GM21367 (cell line): ENCODE measurements around the gene PTPDC1.

Experiments used
- ATAC-seq: cut with Tn5 transposase; IDR thresholded peaks from one replicate; pipeline ENCODE4 v1.9.1; 2021; ENCODE audit not compliant: unreplicated experiment

PTPDC1 gene

DNA sequence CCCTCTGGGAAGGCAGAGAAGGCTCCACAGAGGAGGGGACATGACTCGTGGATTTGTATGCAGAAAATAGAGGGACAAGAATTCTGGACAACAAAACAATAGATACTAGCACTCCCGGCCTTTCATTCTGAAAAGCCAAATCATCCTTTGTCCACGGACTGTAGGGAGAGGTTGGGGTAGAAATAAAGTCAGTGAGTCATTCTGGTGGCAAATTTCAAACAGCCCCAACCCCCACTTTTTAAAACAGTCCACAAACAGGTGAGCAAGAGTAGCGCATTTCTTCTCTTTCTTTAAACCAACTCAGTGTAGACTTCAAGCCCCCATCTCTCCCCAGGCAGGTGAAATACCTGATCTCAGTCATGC, 56.1 kb downstream of the PTPDC1 start:
- ATAC-seq: no peak

DNA sequence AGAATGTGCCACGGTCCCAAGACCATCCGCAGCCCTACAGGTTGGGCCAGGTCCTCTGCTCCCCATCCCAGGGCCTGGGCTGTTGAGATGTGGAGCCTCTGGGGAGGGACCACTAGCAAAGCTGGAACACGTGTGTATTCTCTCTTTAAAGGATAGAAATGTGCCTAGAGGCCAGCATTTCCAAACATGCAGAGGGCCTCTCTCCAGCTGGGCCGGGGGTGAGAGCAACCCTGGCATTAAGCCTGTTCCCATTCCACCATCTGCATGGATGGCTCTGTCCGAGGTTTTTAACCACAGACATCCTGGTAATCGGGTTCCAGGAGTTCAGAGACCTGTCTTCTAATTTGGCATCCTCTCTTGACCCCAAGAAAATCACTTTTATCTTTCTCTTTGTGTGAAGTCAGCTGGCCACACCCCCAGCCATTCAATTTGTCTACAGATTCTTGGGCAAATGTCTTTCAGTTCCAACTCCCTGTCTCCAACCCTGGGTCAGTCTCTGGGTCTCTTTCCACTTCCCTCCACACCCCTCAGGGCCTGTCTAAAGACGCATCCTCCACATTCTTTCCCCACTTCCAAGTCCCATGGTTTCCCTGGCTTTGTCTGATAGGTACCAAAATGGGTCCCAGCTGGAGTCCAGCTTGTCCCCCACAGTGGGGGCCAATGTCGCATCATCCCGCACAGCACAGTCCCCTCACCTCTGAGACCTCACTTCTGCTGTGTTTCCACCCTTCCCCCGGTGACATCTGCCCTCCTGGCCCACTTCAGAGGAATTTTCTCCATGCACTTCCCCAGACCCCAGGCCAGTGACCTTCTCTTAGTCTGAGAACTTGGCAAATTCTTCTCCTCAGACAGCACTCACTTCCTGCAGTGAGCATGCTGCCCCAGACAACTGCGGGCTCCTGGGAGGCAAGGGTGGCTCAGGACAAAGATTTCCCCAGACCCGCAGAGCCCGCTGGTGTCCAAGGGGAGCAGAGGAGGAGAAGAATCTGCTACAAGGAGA, 56.8 kb downstream of the PTPDC1 start:
- no peak for ATAC-seq

- ATAC-seq: no peak
These were observed 58.1 kb downstream of the PTPDC1 start for GRCh38 chr9:94142353-94142752.

- no peak for ATAC-seq
These were observed 60.1 kb downstream of the PTPDC1 start for GRCh38 chr9:94144394-94144793.

- no peak for ATAC-seq
These were observed 61.4 kb downstream of the PTPDC1 start for GRCh38 chr9:94145640-94146039.

DNA sequence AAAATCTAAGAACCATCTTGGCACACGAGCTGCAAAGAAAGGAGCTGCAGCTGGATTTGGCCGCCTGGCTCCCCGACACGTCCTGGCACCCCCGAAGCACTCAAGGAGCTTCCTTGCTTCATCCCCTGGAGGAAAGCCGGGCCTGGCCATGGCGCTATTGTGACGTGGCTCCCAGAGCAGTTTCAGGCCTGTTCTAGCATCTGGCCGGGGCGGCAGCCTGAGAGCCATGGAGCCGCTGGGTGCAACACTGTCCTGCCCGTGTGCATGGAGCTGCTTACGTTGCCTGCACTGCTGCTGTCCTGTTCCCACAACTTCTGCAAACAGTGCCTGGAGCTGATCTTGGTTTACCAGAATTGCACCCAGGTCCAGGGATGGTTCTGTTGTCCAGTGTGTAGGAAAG, 63.5 kb downstream of the PTPDC1 start:
- no peak for ATAC-seq

- ATAC-seq: no peak
These were observed 64.2 kb downstream of the PTPDC1 start for GRCh38 chr9:94148419-94148818.

DNA sequence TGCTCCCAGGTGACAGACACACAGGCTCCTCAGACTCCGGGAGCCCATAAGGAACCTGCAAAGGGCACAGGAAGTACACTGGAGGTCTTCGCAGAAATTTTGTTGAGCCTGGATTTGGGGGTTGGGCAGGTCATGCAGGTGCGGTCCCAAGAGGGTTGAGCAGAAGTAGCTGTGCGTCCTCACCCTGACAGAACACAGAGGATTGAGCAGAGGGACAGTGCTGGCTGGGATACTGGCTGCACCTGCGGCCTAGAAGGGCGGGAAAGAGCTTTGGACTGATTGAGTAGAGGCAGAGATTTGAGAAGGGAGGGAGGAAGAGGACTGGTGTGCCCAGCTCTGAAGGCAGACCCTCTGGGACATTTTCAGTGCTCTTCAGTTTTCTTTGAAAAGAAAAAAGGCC, 65.4 kb downstream of the PTPDC1 start:
- ATAC-seq: no peak

DNA sequence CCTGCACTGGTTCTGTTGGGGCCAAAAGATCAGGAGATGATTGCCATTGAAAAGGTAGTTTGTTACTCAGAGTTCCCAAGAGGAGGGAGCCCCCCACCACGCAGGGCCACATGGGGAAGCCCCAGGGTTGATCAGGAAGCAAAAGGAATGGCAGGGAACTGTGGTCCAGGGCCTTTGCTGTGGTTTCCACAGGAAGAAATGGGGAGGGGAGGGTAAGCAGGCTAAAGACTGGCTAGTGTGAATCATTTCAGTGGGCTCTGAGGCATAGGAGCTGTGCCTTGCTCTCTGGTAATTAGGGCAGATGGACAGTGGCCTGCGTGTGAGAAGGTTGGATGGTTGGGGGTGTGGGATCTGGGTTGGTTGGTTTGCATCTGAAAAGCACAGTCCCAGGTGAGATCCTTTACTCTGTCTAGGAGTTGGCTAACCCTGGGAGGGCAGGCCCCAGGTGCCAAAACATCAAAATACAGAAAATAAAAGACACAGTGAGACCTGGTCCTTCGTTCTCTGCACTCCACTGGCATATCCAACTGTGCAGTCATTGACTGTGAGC, 66.1 kb downstream of the PTPDC1 start:
- no peak for ATAC-seq

DNA sequence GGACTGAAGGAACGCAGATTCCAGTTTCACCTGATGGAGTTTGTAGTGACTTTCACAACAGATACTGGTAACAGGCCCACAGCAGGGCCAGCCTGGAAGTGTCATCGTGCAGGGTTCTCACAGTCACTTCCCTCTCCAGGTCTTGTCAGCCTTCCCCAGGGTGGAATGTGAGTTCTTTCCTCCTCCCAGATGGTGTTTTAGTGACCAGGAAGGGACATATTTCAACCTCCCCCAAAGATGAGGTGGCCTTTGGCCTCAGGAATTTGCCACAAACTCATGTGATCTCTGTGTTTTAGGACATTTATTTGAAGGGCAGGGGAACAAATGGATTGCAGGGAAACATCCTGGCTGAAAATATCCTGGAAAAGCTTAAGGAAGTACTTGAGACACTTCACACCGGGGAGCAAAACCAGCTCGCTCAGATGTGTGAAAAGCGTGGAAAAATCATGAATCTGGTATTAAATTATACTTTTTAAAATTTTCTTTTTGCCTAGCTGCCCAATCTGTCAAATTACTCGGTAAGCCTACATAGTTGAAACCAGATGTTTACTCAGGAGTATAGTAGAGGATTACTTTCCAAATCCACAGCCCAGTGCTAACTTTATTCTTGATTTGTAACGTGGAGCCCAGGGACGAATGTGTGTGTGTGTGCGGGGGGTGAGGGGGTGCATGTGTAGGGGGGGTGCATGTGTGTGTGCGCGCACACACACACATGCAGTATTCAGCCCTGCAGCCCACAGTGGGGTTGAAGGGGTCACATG, 66.8 kb downstream of the PTPDC1 start:
- ATAC-seq: no peak

- ATAC-seq: peak; percentile 49
These were observed 69.6 kb downstream of the PTPDC1 start for GRCh38 chr9:94153905-94154304.

DNA sequence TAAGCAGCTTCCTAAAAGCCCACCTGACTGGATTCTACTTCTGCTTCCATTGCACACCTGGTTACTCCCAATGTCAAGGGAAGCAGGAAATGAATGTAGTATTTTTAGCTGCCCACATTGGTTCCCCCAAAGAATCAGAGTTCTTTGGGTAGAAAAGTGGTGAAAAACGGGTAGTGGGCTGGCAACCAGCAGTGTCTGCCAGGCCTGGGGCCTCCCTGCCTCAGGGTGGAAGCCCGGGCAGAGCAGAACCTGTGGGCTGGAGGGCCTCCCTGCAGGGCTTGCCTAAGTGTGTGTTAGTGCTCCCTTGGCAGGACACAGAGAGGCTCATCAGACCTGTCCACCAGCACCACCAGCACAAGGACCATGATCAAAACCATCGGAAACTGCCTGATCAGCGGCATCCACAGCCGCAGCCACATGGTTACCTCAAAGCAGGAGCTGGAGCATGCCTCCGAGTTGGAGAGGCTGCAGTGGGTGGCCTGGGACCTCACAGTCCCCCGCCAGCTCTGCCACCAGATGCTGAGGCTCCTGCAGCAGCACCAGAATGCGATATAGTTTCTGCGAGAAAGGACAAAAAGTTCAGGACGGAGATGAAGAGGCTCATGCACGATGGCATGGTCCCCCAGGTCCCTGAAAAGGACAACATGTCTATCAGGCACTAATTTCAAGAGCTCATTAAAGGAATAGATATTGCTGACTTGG, 72.2 kb downstream of the PTPDC1 start:
- ATAC-seq: no peak

DNA sequence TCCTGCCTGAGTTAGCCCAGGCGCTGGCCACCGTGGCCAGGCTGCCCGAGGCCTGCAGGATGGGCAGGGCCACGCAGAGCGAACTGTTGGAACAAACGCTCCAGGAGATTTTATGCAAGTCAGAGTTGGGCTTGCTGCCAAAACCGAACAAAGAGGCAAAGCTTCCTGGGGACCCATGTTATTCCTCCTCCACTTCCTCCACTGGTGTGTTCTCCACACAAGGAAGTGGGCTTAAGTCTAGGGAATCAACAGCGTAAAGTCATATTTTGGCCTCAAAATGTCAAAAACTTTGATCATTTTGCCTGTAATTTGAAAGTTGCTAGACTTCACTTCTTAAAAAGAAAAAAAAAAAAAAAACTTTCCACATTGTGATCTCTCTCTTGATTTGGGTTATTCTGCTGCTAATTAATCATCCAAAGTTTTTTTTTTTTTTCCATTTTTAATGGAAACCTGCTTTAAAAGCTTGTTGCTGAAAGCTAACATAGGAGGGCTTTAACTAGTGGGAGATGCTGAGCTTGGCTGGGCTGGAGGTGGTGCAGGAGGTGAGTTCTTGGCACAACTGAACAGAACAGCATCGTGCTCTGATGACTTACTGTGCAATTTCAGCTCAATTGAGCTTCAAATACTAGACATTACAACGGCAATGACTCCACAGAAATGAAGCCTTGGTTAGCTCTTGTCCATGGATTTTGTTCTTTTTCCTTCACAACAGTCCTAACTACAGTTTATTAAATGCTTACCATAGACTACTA, 73.0 kb downstream of the PTPDC1 start:
- ATAC-seq: no peak
